Astrocyte (in vitro differentiated cells and primary cell): ENCODE data around the gene TEDC2.

Experiments used
- EZH2 ChIP-seq: IDR thresholded peaks from 2 replicates; pipeline ENCODE4 v1.6.1; 2012; ENCODE audit warnings: mild to moderate bottlenecking, low read length, inconsistent platforms; ENCODE audit not compliant: insufficient read depth
- TF ChIP-seq, protein P1 (sequence below): IDR thresholded peaks from 2 replicates; pipeline ENCODE4 v1.5.1; 2011; ENCODE audit warnings: low read depth, mild to moderate bottlenecking, inconsistent platforms, low read length, moderate library complexity; ENCODE audit not compliant: insufficient read depth

DNA sequence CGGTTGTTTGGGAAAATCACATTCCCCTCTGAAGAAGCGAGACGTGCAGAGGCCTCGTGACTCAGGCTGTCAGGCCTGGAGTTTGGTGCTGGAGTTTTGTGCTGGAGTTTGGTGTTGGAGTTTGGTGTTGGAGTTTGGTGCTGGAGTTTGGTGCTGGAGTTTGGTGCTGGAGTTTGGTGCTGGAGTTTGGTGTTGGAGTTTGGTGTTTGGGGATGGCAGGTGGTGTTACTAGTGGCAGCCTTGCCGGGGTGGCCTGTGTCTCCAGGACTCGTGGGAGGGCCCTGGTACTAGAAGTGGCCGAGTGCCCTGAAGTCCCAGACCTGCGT lies 27.6 kb downstream of the TEDC2 start:
- TF ChIP-seq, protein P1, sequence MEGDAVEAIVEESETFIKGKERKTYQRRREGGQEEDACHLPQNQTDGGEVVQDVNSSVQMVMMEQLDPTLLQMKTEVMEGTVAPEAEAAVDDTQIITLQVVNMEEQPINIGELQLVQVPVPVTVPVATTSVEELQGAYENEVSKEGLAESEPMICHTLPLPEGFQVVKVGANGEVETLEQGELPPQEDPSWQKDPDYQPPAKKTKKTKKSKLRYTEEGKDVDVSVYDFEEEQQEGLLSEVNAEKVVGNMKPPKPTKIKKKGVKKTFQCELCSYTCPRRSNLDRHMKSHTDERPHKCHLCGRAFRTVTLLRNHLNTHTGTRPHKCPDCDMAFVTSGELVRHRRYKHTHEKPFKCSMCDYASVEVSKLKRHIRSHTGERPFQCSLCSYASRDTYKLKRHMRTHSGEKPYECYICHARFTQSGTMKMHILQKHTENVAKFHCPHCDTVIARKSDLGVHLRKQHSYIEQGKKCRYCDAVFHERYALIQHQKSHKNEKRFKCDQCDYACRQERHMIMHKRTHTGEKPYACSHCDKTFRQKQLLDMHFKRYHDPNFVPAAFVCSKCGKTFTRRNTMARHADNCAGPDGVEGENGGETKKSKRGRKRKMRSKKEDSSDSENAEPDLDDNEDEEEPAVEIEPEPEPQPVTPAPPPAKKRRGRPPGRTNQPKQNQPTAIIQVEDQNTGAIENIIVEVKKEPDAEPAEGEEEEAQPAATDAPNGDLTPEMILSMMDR, result no peak
- no peak for TF ChIP-seq EZH2
